Urinary bladder (tissue), 4 donors: ENCODE measurements around the gene RSL1D1. TPM values are rescaled to one million over a fixed set of nuclear protein-coding genes. Genes with fewer than 3 reads are reported as not detected.

Experiments
- DNase-seq: peaks from one replicate; pipeline ENCODE4 v3.0.0-alpha.2; 2015; ENCODE audit errors: extremely low spot score
- H3K27ac ChIP-seq: one replicate; pipeline ENCODE4 v1.5.1; 2013; ENCODE audit warnings: low read depth, mild to moderate bottlenecking, moderate library complexity
- H3K36me3 ChIP-seq: one replicate; pipeline ENCODE4 v1.6.1; 2013; ENCODE audit warnings: mild to moderate bottlenecking, moderate library complexity; ENCODE audit not compliant: insufficient read depth
- H3K4me1 ChIP-seq: one replicate; pipeline ENCODE4 v1.6.1; 2013; ENCODE audit warnings: mild to moderate bottlenecking, moderate library complexity; ENCODE audit not compliant: insufficient read depth
- H3K4me3 ChIP-seq: one replicate; pipeline ENCODE4 v1.5.1; 2013; ENCODE audit warnings: low read depth, low read length
- WGBS: extraction: QIAGEN DNeasy Blood & Tissue Kit; methylation state at CpG from one replicate; pipeline ENCODE4 v1.1.7; 2013; 5-methylcytosine and 5-hydroxymethylcytosine counted together
- polyA plus RNA-seq: library from polyadenylated mRNA; stranded (reverse); fragments of 200-250 nt; gene quantifications from one replicate; pipeline ENCODE4 v1.2.3, GENCODE V29; 2013
- total RNA-seq: library from RNA; depleted of rRNA; stranded (reverse); fragments of >200 nt; gene quantifications from one replicate; pipeline ENCODE4 v1.2.3, GENCODE V29; 2014
- donor health status: healthy with polysubstance abuse.
- donor health status: healthy.

Gene RSL1D1
- total and polyA plus RNA-seq, 2 donors = 112 to 157 TPM

DNA sequence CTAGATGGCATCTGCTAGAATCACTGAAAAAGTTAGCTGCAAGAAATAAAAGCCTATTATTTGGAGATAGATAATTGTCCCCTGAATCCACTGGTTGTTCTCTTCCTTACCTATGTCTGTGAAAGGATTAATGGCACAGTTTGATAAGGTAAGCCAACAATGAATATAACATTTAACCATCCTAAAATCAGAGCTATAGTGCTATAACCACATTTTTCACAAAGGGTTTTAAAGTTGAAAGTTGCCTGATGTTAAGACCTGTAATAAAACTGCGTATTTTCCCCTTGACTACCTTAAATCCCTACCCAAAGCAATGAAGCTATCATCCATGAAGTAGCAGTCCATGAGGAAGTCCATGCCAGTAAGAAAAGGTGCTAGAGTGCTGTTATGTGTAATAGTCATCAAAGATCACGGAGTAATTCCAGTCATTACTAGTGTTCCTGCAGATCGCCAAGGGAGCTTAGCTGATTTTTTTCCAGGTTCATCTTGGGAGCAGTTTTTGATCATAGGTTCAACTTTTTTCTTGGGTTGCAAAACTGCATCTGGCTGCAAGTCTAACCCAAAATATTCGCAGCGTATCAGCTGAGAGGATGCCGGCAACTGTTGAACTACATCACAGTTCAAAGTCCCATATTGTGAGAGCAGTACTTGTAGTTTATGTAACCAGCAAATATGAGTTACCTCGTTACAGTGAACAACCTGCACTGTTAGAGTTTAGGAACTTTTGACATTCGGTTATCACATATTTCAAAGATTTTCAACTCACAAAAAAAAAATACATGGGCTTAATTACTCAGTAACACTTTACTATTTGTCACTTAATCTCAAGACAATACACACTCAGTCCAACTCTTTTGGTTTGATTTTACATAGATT, 18.2 kb upstream of the RSL1D1 start:
- Histone ChIP-seq H3K36me3 (no peaks in the 10 kb centered on the region), H3K27ac (no peak overlapping the region), H3K4me1 (no peaks in the 10 kb centered on the region), H3K4me3 (no peak overlapping the region)
- 85% methylated on average over 8 of the region's 8 CpGs for WGBS
- DNase-seq = no peak

DNA sequence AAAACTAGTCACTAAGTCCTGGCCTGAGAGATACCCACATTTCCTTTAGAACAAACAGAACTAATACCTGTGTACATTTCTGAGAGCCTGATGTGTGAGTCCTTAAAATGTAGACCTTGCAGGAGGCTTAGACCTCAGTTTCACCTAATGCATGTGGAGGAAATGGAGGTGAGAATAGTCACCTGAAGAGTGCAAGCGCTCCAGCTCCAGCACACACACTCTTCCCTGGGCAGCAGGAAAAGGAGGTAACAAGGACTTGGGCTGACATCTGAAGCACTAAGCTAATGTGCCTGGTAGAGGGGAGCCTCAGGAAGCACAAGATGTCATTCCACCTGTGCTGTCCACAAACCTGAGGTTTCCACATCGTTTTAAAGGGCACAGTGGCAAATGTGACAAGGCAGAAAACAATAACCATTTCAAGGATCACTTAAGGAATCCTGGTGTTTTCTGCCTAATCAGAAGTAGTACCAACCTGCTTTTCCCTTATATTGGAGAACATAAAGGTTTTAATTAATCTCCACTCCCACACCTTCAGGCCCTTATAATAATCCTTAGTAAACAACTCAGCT, 17.2 kb upstream of the RSL1D1 start:
- Histone ChIP-seq H3K4me1 (no peaks in the 10 kb centered on the region), H3K36me3 (no peaks in the 10 kb centered on the region), H3K27ac (no peak overlapping the region), H3K4me3 (no peak overlapping the region)
- 87% methylated on average over 2 of the region's 2 CpGs for WGBS
- DNase-seq = no peak

DNA sequence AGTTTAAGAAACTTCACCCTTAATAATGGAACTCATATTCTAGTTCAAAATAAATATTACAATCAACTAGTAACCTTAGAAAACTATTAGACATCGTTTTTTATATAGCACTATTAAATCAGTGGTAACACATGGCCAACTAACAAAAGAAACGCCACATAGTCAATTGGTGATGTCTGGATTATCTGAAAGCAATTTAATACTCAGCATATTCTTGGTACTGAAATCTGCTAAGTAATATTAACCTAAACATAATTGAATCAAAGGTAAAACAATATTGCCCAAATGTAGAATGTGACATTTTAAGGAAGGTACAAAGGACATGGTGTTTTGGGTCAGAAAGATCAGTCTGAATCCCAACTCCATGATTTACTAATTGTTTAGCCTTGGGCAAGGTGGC, 11.1 kb upstream of the RSL1D1 start:
- no peaks in the 10 kb centered on the region for H3K4me1 ChIP-seq
- no peaks in the 10 kb centered on the region for H3K36me3 ChIP-seq
- no peak overlapping the region for H3K4me3 ChIP-seq
- 90% methylated on average over 2 of the region's 2 CpGs for WGBS
- no peak overlapping the region for H3K27ac ChIP-seq
- no peak for DNase-seq

DNA sequence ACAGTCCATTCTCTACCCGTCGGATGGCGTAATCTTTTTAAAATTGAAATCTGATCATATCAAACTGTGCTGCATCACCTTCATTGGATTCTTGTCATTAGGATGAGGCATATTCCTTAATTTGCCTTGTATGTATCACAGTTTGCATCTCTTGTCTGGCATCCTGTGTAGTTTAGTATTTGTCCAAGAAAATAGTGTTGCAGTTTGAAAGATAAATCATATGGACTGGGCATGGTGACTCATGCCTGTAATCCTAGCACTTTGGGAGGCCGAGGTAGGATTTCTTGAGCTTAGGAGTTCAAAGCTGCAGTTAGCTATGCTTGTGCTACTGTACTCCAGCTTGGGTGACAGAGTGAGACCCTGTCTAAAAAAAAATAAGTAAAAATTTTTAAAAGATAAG, 5.8 kb upstream of the RSL1D1 start:
- Histone ChIP-seq H3K4me1 (peaks cover 4% of the 10 kb centered on the region), H3K4me3 (no peak overlapping the region), H3K27ac (no peak overlapping the region), H3K36me3 (no peaks in the 10 kb centered on the region)
- WGBS = 84% methylated on average over 4 of the region's 4 CpGs
- DNase-seq = no peak

DNA sequence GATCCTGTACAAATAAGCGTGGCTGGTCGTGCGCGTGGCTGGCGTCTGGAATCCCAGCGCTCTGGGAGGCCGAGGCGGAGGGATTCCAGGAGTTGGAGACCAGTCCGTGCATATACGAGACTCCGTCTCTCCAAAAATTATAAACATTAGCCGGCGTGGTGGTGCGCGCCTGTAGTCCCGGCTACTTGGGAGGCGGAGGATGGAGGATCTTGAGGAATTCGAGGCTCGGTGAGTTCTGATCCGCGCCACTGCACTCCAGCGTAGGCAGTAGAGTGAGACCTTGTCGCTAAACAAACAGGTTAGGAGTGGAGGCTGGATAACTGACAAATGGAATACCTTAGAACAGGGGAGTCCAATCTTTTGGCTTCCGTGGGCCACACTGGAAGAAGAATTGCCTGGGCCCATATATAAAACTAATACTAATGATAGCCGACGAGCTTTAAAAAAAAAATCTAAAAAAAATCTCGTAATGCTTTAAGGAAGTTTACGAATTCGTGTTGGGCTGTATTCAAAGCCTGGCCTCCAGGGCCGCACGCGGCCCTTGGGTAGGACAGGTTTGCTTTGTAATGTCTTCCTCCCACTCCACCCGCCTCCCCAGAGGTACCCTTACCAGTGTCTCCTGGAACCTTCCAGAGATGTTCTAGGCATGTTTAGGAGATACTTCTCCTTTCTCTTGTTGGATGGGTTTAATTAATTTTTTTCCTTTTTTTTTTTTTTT, 909 bp upstream of the RSL1D1 start:
- no peak overlapping the region for H3K27ac ChIP-seq
- no peak for DNase-seq
- H3K36me3 ChIP-seq = no peaks in the 10 kb centered on the region
- peak overlapping the region; percentile 82 for H3K4me3 ChIP-seq
- H3K4me1 ChIP-seq = peaks cover 4% of the 10 kb centered on the region
- 45% methylated on average over 33 of the region's 33 CpGs for WGBS

DNA sequence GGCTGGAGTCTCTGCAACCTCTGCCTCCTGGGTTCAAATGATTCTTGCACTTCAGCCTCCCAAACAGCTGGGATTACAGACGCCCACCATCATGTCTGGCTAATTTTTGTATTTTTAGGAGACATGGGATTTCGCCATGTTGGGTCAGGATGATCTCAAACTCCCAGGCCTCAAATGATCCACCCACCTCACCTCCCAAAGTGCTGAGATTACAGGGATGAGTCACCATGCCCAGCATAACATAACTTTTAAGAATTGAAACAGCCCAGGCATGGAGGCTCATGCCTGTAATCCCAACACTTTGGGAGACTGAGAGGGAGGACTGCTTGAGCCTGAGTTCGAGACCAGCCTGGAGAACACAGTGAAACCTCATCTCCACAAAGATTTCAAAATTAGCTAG, 2.5 kb downstream of the RSL1D1 start:
- Histone ChIP-seq H3K4me3 (no peak overlapping the region), H3K4me1 (peaks cover 4% of the 10 kb centered on the region), H3K27ac (no peak overlapping the region), H3K36me3 (peaks cover 11% of the 10 kb centered on the region)
- DNase-seq = no peak
- 91% methylated on average over 3 of the region's 3 CpGs for WGBS

DNA sequence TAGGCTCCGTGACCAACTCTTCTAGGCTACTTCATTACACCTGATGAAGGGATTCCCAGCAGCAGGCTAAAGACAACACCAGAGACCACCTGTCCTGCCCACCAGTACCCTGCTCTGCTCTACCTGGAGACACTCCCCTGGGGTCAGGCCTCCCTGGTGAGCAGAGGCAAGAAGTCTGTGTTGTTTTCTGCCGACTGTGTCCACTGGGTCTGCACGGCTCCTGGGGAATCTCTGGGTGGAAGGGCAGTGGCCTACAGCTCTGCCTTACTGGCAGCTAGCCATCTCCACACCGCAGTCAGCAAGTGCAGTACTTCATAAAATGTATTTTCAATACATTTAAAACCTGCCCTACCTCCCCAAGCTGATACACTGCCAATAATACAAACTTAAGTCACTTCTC, 6.8 kb downstream of the RSL1D1 start:
- WGBS = 91% methylated on average over 4 of the region's 4 CpGs
- DNase-seq = no peak
- Histone ChIP-seq H3K27ac (no peak overlapping the region), H3K4me1 (no peaks in the 10 kb centered on the region), H3K4me3 (no peak overlapping the region), H3K36me3 (peaks cover 12% of the 10 kb centered on the region)

DNA sequence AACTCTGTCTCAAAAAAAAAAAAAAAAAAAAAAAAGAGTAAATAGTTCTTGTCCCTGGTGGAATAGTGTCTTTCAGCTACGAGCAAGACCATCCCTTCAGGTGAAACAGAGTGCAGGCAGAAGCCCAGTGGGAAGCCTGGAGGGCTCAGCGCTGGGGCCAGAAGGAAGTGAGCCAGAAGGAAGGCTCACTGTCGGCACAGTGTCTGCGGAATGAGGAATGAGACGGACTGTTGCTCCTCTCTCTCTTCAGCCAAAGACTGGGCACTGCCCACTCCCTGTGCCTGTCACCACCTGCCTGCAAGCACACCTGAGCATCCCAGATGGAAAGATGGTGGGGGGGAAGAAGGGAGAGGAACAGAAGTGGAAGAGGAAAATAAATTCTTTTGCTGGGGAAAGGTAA, 7.5 kb downstream of the RSL1D1 start:
- no peak overlapping the region for H3K4me3 ChIP-seq
- H3K36me3 ChIP-seq = peaks cover 12% of the 10 kb centered on the region
- no peaks in the 10 kb centered on the region for H3K4me1 ChIP-seq
- DNase-seq = no peak
- WGBS = 88% methylated on average over 5 of the region's 5 CpGs
- no peak overlapping the region for H3K27ac ChIP-seq

DNA sequence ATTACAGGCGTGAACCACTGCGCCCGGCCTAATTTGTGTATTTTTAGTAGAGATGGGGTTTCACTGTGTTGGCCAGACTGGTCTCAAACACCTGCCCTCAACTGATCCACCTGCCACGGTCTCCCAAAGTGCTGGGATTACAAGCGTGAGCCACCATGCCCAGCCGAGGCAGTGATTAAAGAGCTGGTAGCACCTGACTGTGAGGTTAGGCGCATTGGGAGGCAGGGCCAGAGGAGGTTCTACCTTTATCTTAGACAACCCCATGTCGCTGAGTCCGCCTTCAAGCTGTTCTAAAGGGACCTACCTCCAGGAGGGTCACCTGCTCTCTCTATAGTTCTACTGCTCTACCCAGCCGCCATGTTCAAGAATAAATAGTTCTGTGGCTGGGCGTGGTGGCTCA, 8.1 kb downstream of the RSL1D1 start:
- no peak overlapping the region for H3K4me3 ChIP-seq
- WGBS = 98% methylated on average over 11 of the region's 11 CpGs
- H3K27ac ChIP-seq = no peak overlapping the region
- H3K36me3 ChIP-seq = peaks cover 12% of the 10 kb centered on the region
- H3K4me1 ChIP-seq = no peaks in the 10 kb centered on the region
- no peak for DNase-seq

DNA sequence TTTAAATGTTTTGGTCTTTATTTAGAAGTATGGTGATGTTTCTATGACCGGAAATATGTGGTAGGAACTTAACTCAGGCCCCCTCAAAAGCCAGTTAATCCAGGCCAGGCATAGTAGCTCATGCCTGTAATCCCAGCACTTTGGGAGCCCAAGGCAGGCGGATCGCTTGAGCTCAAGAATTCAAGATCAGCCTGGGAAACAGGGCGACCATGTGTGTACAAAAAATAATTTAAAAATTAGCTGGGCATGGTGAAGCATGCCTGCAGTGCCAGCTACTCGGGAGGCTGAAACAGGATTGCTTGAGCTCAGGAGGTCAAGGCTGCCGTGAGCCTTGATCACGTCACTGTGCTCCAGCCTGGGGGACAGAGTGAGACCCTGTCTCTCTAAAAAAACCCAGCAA, 10.3 kb downstream of the RSL1D1 start:
- WGBS = 95% methylated on average over 7 of the region's 7 CpGs
- no peak for DNase-seq
- peaks cover 20% of the 10 kb centered on the region for H3K36me3 ChIP-seq
- H3K4me3 ChIP-seq = no peak overlapping the region
- no peaks in the 10 kb centered on the region for H3K4me1 ChIP-seq
- no peak overlapping the region for H3K27ac ChIP-seq

DNA sequence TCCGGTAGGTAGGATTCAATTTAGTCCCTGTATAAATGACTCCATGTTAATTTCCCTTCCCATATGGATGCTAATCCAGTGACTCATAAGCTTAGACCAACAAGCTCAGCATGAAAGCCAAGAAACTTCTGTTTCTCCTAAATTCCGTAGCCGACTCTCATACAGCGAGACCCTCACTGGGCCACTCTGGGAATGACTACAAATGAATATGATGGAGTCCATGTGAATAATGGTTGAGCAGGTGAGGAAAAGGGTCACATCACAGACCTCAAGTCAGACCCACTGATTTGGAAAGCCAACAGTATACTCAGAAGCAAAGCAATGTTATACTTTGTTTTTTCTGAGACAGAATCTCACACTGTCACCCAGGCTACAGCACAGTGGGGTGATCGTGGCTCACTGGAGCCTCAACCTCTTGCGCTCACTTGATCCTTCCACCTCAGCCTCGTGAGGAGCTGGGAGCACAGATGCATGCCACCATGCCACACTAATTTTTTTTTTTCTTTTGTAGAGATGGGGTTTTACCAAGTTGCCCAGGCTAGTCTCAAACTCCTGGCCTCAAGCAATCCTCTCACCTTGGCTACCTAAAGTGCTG, 14.6 kb downstream of the RSL1D1 start:
- Histone ChIP-seq H3K4me3 (no peak overlapping the region), H3K4me1 (no peaks in the 10 kb centered on the region), H3K36me3 (peaks cover 9% of the 10 kb centered on the region), H3K27ac (no peak overlapping the region)
- no peak for DNase-seq
- 75% methylated on average over 7 of the region's 7 CpGs for WGBS

DNA sequence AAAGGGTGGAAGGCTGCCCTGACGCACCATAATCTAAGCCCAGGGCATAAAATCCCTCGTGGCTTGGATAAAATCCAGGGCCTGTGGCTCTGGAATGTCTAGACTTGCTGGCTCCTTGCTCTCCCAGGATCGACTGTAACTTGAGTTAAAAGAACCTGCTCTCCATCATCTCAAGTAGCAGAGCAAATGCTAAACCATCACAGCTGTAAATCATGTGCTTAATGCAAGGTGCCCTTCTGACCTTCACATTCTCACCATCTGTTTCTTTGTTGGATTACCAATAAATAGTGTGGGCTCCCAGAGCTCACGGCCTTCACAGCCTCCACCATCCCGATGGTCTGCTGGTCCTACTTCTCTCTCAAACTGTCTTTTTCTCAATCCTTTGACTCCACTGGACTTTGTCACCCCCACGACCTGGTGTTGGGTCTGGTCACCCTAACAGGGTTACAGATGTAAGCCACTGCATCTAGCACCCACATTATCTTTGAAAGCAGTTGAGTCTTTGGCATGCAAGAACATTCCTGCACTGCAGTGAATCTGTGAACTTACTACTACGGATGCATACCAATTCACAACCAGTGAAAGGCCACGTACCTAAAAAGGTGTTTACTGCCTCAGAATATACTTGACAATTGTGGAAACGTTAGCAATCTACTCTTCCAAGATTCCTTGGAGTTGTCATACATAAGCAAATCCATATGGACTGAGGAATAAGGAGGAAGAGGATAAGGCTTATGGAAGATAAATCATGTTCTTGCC, 15.3 kb downstream of the RSL1D1 start:
- Histone ChIP-seq H3K4me3 (no peak overlapping the region), H3K4me1 (no peaks in the 10 kb centered on the region), H3K36me3 (peaks cover 9% of the 10 kb centered on the region), H3K27ac (no peak overlapping the region)
- no peak for DNase-seq
- WGBS = 42% methylated on average over 9 of the region's 9 CpGs

DNA sequence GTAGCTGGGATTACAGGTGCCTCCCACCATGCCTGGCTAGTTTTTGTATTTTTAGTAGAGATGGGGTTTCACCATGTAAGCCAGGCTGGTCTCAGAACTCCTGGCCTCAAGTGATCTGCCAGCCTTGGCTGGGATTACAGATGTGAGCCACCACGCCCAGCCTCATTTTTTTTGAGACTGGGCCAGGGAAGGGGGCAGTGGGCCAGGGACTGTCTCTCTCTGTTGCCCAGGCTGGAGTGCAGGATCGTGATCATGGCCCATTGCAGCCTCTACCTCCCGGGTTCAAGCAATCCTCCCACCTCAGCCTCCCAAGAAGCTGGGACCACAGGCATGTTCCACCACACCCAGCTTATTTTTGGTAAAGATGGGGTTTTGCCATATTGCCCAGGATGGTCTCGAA, 16.0 kb downstream of the RSL1D1 start:
- H3K4me1 ChIP-seq = no peaks in the 10 kb centered on the region
- 78% methylated on average over 4 of the region's 4 CpGs for WGBS
- H3K27ac ChIP-seq = no peak overlapping the region
- peaks cover 9% of the 10 kb centered on the region for H3K36me3 ChIP-seq
- no peak overlapping the region for H3K4me3 ChIP-seq
- DNase-seq = no peak
